ENCODE results near the gene NSUN3. TPM values are rescaled to one million over a fixed set of nuclear protein-coding genes. Genes with fewer than 3 reads are reported as not detected.
"Not testable (repeated sequence)": the region's sequence is repeated elsewhere in the genome, so short reads cannot be mapped to it uniquely, and the experiment has no call there.

NSUN3 gene
- 10 to 100 TPM; 20.4 to 22.3 TPM for total RNA-seq

- Mint-ChIP-seq H3K4me1 (ENCODE audit: low read depth in 2 of 2) (peaks cover 36 to 55% of the 10 kb centered on the region in 2 donors), H3K4me3 (peak within 1 kb of the TSS; percentile 98), H3K36me3 (peaks cover 17% of the 10 kb centered on the region), H3K27me3 (no peaks in the 10 kb centered on the region), H3K9me3 (no peaks in the 10 kb centered on the region), H3K27ac (peak within 1 kb of the TSS; percentile 98 to 100)
- DNase-seq (ENCODE audit: low spot score): peak; percentile 94
- peak; percentile 94 to 96 for ATAC-seq
Measured at GRCh38 chr3:94062513-94063404, at the start of gene NSUN3, which contains the start of gene DHFR2. NSUN3 (plus strand) TSS chr3:94063061; CDS start chr3:94063127, 66 bp downstream. DHFR2 (minus strand) TSS chr3:94062916; CDS start chr3:94061511, 1,405 bp downstream.

- no peak for ATAC-seq
- H3K27ac Mint-ChIP-seq: no peak overlapping the region
Measured at GRCh38 chr3:94015025-94015424, 47.8 kb upstream of the NSUN3 start.

GRCh38 chr3:94019659-94020058 lies 43.2 kb upstream of the NSUN3 start:
- ATAC-seq (no peak), DNase-seq (ENCODE audit: low spot score) (no peak)
- H3K27ac Mint-ChIP-seq: no peak overlapping the region

More at GRCh38 chr3:94015025-94015424, 47.8 kb upstream of the NSUN3 start:
- Mint-ChIP-seq H3K9me3 (no peaks in the 10 kb centered on the region), H3K4me1 (ENCODE audit: low read depth in 2 of 2) (peaks cover 3 to 12% of the 10 kb centered on the region in 2 donors), H3K36me3 (no peaks in the 10 kb centered on the region), H3K4me3 (no peak overlapping the region), H3K27me3 (no peaks in the 10 kb centered on the region)
- no peak for DNase-seq (ENCODE audit: low spot score)

GRCh38 chr3:94020293-94020692 lies 42.6 kb upstream of the NSUN3 start:
- H3K4me3 Mint-ChIP-seq: no peak overlapping the region
- peaks cover 0 to 3% of the 10 kb centered on the region in 2 donors for H3K4me1 Mint-ChIP-seq (ENCODE audit: low read depth in 2 of 2)
- ATAC-seq (no peak), DNase-seq (ENCODE audit: low spot score) (no peak)
- no peaks in the 10 kb centered on the region for H3K36me3 Mint-ChIP-seq
- H3K9me3 Mint-ChIP-seq: no peaks in the 10 kb centered on the region
- no peak overlapping the region for H3K27ac Mint-ChIP-seq
- no peaks in the 10 kb centered on the region for H3K27me3 Mint-ChIP-seq

More at GRCh38 chr3:94019659-94020058, 43.2 kb upstream of the NSUN3 start:
- Mint-ChIP-seq H3K36me3 (no peaks in the 10 kb centered on the region), H3K4me3 (no peak overlapping the region), H3K27me3 (no peaks in the 10 kb centered on the region), H3K4me1 (ENCODE audit: low read depth in 2 of 2) (peaks cover 0 to 3% of the 10 kb centered on the region in 2 donors), H3K9me3 (no peaks in the 10 kb centered on the region)

- Mint-ChIP-seq H3K27me3 (no peaks in the 10 kb centered on the region), H3K36me3 (no peaks in the 10 kb centered on the region), H3K4me1 (ENCODE audit: low read depth in 2 of 2) (peaks cover 0 to 3% of the 10 kb centered on the region in 2 donors), H3K27ac (no peak overlapping the region), H3K4me3 (no peak overlapping the region), H3K9me3 (no peaks in the 10 kb centered on the region)
- ATAC-seq (no peak), DNase-seq (ENCODE audit: low spot score) (no peak)
Measured at GRCh38 chr3:94024385-94024784, 38.5 kb upstream of the NSUN3 start.

- no peaks in the 10 kb centered on the region for H3K36me3 Mint-ChIP-seq
- H3K27me3 Mint-ChIP-seq: no peaks in the 10 kb centered on the region
- ATAC-seq: no peak
- no peak overlapping the region for H3K4me3 Mint-ChIP-seq
- H3K4me1 Mint-ChIP-seq (ENCODE audit: low read depth in 2 of 2): no peaks in the 10 kb centered on the region
- H3K9me3 Mint-ChIP-seq: no peaks in the 10 kb centered on the region
- H3K27ac Mint-ChIP-seq: no peak overlapping the region
- no peak for DNase-seq (ENCODE audit: low spot score)
Measured at GRCh38 chr3:94026623-94027022, 36.2 kb upstream of the NSUN3 start.

- peaks cover 5% of the 10 kb centered on the region for H3K36me3 Mint-ChIP-seq
- H3K27ac Mint-ChIP-seq: no peak within 1 kb of the TSS
- DNase-seq (ENCODE audit: low spot score) (no peak), ATAC-seq (no peak)
- no peaks in the 10 kb centered on the region for H3K4me1 Mint-ChIP-seq (ENCODE audit: low read depth in 2 of 2)
- no peaks in the 10 kb centered on the region for H3K9me3 Mint-ChIP-seq
- no peak within 1 kb of the TSS for H3K4me3 Mint-ChIP-seq
- no peaks in the 10 kb centered on the region for H3K27me3 Mint-ChIP-seq
Measured at GRCh38 chr3:94028093-94028837, 34.6 kb upstream of the NSUN3 start, which contains the start of gene STX19. STX19 (minus strand) TSS chr3:94028597; CDS start chr3:94015269, 13,328 bp downstream.

- H3K27me3 Mint-ChIP-seq: no peaks in the 10 kb centered on the region
- no peak overlapping the region for H3K27ac Mint-ChIP-seq
- H3K4me1 Mint-ChIP-seq (ENCODE audit: low read depth in 2 of 2): no peaks in the 10 kb centered on the region
- H3K36me3 Mint-ChIP-seq: peaks cover 1% of the 10 kb centered on the region
- no peak for ATAC-seq
- DNase-seq (ENCODE audit: low spot score): no peak
- H3K4me3 Mint-ChIP-seq: no peak overlapping the region
- no peaks in the 10 kb centered on the region for H3K9me3 Mint-ChIP-seq
Measured at GRCh38 chr3:94036909-94037507, 25.9 kb upstream of the NSUN3 start.

GRCh38 chr3:94043285-94043684 lies 19.6 kb upstream of the NSUN3 start:
- H3K27me3 Mint-ChIP-seq: no peaks in the 10 kb centered on the region
- peaks cover 0 to 2% of the 10 kb centered on the region in 2 donors for H3K4me1 Mint-ChIP-seq (ENCODE audit: low read depth in 2 of 2)
- H3K27ac Mint-ChIP-seq: peak overlapping the region in 1 of 2 donors; percentile 65
- no peak overlapping the region for H3K4me3 Mint-ChIP-seq
- ATAC-seq: no peak
- H3K36me3 Mint-ChIP-seq: no peaks in the 10 kb centered on the region
- H3K9me3 Mint-ChIP-seq: no peaks in the 10 kb centered on the region
- DNase-seq (ENCODE audit: low spot score): no peak

GRCh38 chr3:94044100-94044936 lies 18.5 kb upstream of the NSUN3 start:
- DNase-seq (ENCODE audit: low spot score); ATAC-seq; H3K27me3 Mint-ChIP-seq; H3K4me3 Mint-ChIP-seq; H3K9me3 Mint-ChIP-seq; H3K36me3 Mint-ChIP-seq; H3K4me1 Mint-ChIP-seq (ENCODE audit: low read depth in 2 of 2): not testable (repeated sequence)
- peak overlapping the region in 1 of 2 donors; percentile 65 for H3K27ac Mint-ChIP-seq

GRCh38 chr3:94046533-94046932 lies 16.3 kb upstream of the NSUN3 start:
- H3K27ac Mint-ChIP-seq: no peak overlapping the region
- no peaks in the 10 kb centered on the region for H3K36me3 Mint-ChIP-seq
- H3K4me1 Mint-ChIP-seq (ENCODE audit: low read depth in 2 of 2): peaks cover 0 to 2% of the 10 kb centered on the region in 2 donors
- ATAC-seq (no peak), DNase-seq (ENCODE audit: low spot score) (no peak)
- no peak overlapping the region for H3K4me3 Mint-ChIP-seq
- H3K27me3 Mint-ChIP-seq: no peaks in the 10 kb centered on the region
- H3K9me3 Mint-ChIP-seq: no peaks in the 10 kb centered on the region

GRCh38 chr3:94049267-94049666 lies 13.6 kb upstream of the NSUN3 start:
- Mint-ChIP-seq H3K4me1 (ENCODE audit: low read depth in 2 of 2) (no peaks in the 10 kb centered on the region), H3K36me3 (no peaks in the 10 kb centered on the region), H3K9me3 (no peaks in the 10 kb centered on the region), H3K27me3 (no peaks in the 10 kb centered on the region), H3K4me3 (no peak overlapping the region), H3K27ac (no peak overlapping the region)
- ATAC-seq: no peak
- DNase-seq (ENCODE audit: low spot score): no peak

GRCh38 chr3:94050546-94050945 lies 12.3 kb upstream of the NSUN3 start:
- DNase-seq (ENCODE audit: low spot score) (no peak), ATAC-seq (no peak)
- Mint-ChIP-seq H3K27me3 (no peaks in the 10 kb centered on the region), H3K4me3 (no peak overlapping the region), H3K4me1 (ENCODE audit: low read depth in 2 of 2) (no peaks in the 10 kb centered on the region), H3K27ac (no peak overlapping the region), H3K36me3 (no peaks in the 10 kb centered on the region), H3K9me3 (no peaks in the 10 kb centered on the region)

Measured in natural killer cell treated with Interleukin-12 subunit alpha and Interleukin-12 subunit beta and Interleukin-15 and Interleukin-18, amount 100 ng/mL, for 72 hours (primary cell).